Astrocyte (in vitro differentiated cells and primary cell): Measurements from ENCODE around the gene GMDS. TPM values are rescaled to one million over a fixed set of nuclear protein-coding genes. Genes with fewer than 3 reads are reported as not detected.

Source experiments
- DNase-seq: peaks from one replicate; pipeline ENCODE4 v3.0.0-alpha.2; 2010; ENCODE audit warnings: low read depth
- FAIRE-seq: peaks from 2 replicates; lab custom pipeline; 2011; peaks lifted over from hg19 to GRCh38; lab: Jason Lieb, UNC
- H2AFZ ChIP-seq: 2 replicates; pipeline ENCODE4 v1.6.0; 2012; ENCODE audit warnings: low read depth, low read length, inconsistent platforms
- H3K27ac ChIP-seq: 2 replicates; pipeline ENCODE4 v1.5.1; 2011; ENCODE audit warnings: low read depth, low read length, inconsistent platforms
- H3K27me3 ChIP-seq: 2 replicates; pipeline ENCODE4 v1.6.0; 2011; ENCODE audit warnings: low read length, inconsistent platforms; ENCODE audit not compliant: insufficient read depth
- H3K36me3 ChIP-seq: 2 replicates; pipeline ENCODE4 v1.5.1; 2011; ENCODE audit warnings: low read length, inconsistent platforms; ENCODE audit not compliant: insufficient read depth
- H3K4me1 ChIP-seq: 2 replicates; pipeline ENCODE4 v1.5.1; 2011; ENCODE audit warnings: low read length, inconsistent platforms; ENCODE audit not compliant: insufficient read depth
- H3K4me2 ChIP-seq: 2 replicates; pipeline ENCODE4 v1.6.0; 2012; ENCODE audit warnings: low read length, inconsistent platforms
- H3K4me3 ChIP-seq: 2 replicates; pipeline ENCODE4 v1.5.1; 2011; ENCODE audit warnings: low read depth, mild to moderate bottlenecking, low read length, inconsistent platforms; ENCODE audit not compliant: insufficient read depth
- H3K79me2 ChIP-seq: 2 replicates; pipeline ENCODE4 v1.6.0; 2012; ENCODE audit warnings: mild to moderate bottlenecking, low read length, inconsistent platforms; ENCODE audit not compliant: insufficient read depth
- H3K9ac ChIP-seq: 2 replicates; pipeline ENCODE4 v1.6.0; 2012; ENCODE audit warnings: mild to moderate bottlenecking, low read length, inconsistent platforms
- H3K9me3 ChIP-seq: 2 replicates; pipeline ENCODE4 v1.5.1; 2012; ENCODE audit warnings: low read depth, mild to moderate bottlenecking, low read length, inconsistent platforms; ENCODE audit not compliant: insufficient read depth
- H4K20me1 ChIP-seq: 2 replicates; pipeline ENCODE4 v1.6.0; 2012; ENCODE audit warnings: low read length, inconsistent platforms; ENCODE audit not compliant: insufficient read depth
- H3K27ac Mint-ChIP-seq: one replicate; pipeline ENCODE4 v1.8.0; 2021; ENCODE audit warnings: mild to moderate bottlenecking, mixed read lengths; ENCODE audit not compliant: unreplicated experiment
- H3K27me3 Mint-ChIP-seq: one replicate; pipeline ENCODE4 v1.8.0; 2021; ENCODE audit warnings: low read depth, mixed read lengths; ENCODE audit not compliant: unreplicated experiment
- H3K36me3 Mint-ChIP-seq: one replicate; pipeline ENCODE4 v1.8.0; 2021; ENCODE audit warnings: low read depth, mixed read lengths; ENCODE audit not compliant: unreplicated experiment
- H3K4me1 Mint-ChIP-seq: one replicate; pipeline ENCODE4 v1.8.0; 2021; ENCODE audit warnings: low read depth, mixed read lengths; ENCODE audit not compliant: unreplicated experiment
- H3K4me3 Mint-ChIP-seq: one replicate; pipeline ENCODE4 v1.8.0; 2021; ENCODE audit warnings: mild to moderate bottlenecking, moderate library complexity, mixed read lengths; ENCODE audit not compliant: unreplicated experiment
- H3K9me3 Mint-ChIP-seq: one replicate; pipeline ENCODE4 v1.8.0; 2021; ENCODE audit warnings: mild to moderate bottlenecking, mixed read lengths; ENCODE audit not compliant: unreplicated experiment
- EZH2 ChIP-seq: IDR thresholded peaks from 2 replicates; pipeline ENCODE4 v1.6.1; 2012; ENCODE audit warnings: mild to moderate bottlenecking, low read length, inconsistent platforms; ENCODE audit not compliant: insufficient read depth
- total RNA-seq: library from RNA; stranded (reverse); gene quantifications from 2 replicates; pipeline ENCODE4 v1.2.1, GENCODE V29; 2021
- TF ChIP-seq, protein P1 (sequence below): IDR thresholded peaks from 2 replicates; pipeline ENCODE4 v1.5.1; 2011; ENCODE audit warnings: low read depth, mild to moderate bottlenecking, inconsistent platforms, low read length, moderate library complexity; ENCODE audit not compliant: insufficient read depth

The GMDS gene
- total RNA-seq, 1 donor from 2014 or later, result 9.4 TPM

- H2AFZ ChIP-seq, result no peak overlapping the region
- H3K36me3 ChIP-seq, result no peaks in the 10 kb centered on the region
- Mint-ChIP-seq H3K4me1 (peaks cover 4% of the 10 kb centered on the region), H3K4me3 (no peak overlapping the region), H3K36me3 (no peaks in the 10 kb centered on the region), H3K9me3 (no peaks in the 10 kb centered on the region), H3K27ac (no peak overlapping the region), H3K27me3 (no peaks in the 10 kb centered on the region)
- no peak overlapping the region for H3K4me3 ChIP-seq
- no peak overlapping the region for H3K4me2 ChIP-seq
- FAIRE-seq, result no peak
- DNase-seq, result peak; percentile 47
- no peaks in the 10 kb centered on the region for H4K20me1 ChIP-seq
- peaks cover 6% of the 10 kb centered on the region for H3K4me1 ChIP-seq
- H3K9me3 ChIP-seq, result no peaks in the 10 kb centered on the region
- H3K27ac ChIP-seq, result no peak overlapping the region
- H3K9ac ChIP-seq, result no peak overlapping the region
- TF ChIP-seq, protein P1, sequence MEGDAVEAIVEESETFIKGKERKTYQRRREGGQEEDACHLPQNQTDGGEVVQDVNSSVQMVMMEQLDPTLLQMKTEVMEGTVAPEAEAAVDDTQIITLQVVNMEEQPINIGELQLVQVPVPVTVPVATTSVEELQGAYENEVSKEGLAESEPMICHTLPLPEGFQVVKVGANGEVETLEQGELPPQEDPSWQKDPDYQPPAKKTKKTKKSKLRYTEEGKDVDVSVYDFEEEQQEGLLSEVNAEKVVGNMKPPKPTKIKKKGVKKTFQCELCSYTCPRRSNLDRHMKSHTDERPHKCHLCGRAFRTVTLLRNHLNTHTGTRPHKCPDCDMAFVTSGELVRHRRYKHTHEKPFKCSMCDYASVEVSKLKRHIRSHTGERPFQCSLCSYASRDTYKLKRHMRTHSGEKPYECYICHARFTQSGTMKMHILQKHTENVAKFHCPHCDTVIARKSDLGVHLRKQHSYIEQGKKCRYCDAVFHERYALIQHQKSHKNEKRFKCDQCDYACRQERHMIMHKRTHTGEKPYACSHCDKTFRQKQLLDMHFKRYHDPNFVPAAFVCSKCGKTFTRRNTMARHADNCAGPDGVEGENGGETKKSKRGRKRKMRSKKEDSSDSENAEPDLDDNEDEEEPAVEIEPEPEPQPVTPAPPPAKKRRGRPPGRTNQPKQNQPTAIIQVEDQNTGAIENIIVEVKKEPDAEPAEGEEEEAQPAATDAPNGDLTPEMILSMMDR, result no peak
- TF ChIP-seq EZH2, result no peak
- H3K79me2 ChIP-seq, result no peaks in the 10 kb centered on the region
- no peaks in the 10 kb centered on the region for H3K27me3 ChIP-seq
Measured at GRCh38 chr6:1820165-1820564, 425.2 kb downstream of the GMDS start.

GRCh38 chr6:1819007-1819406 lies 426.4 kb downstream of the GMDS start:
- Histone ChIP-seq H3K27ac (no peak overlapping the region), H2AFZ (no peak overlapping the region), H3K9me3 (no peaks in the 10 kb centered on the region), H3K79me2 (no peaks in the 10 kb centered on the region), H4K20me1 (no peaks in the 10 kb centered on the region), H3K9ac (no peak overlapping the region), H3K36me3 (no peaks in the 10 kb centered on the region), H3K4me1 (peaks cover 6% of the 10 kb centered on the region), H3K27me3 (no peaks in the 10 kb centered on the region), H3K4me2 (no peak overlapping the region), H3K4me3 (no peak overlapping the region)
- no peak for FAIRE-seq
- Mint-ChIP-seq H3K36me3 (no peaks in the 10 kb centered on the region), H3K4me3 (no peak overlapping the region), H3K27ac (no peak overlapping the region), H3K4me1 (peaks cover 4% of the 10 kb centered on the region), H3K27me3 (no peaks in the 10 kb centered on the region), H3K9me3 (no peaks in the 10 kb centered on the region)
- TF ChIP-seq, protein P1, result no peak
- no peak for TF ChIP-seq EZH2
- no peak for DNase-seq

- no peaks in the 10 kb centered on the region for H3K9me3 Mint-ChIP-seq
- no peaks in the 10 kb centered on the region for H3K27me3 ChIP-seq
- H3K9me3 ChIP-seq, result no peaks in the 10 kb centered on the region
- no peak overlapping the region for H3K4me3 ChIP-seq
- no peak overlapping the region for H3K9ac ChIP-seq
- H3K27ac Mint-ChIP-seq, result no peak overlapping the region
- H3K27ac ChIP-seq, result no peak overlapping the region
- H3K4me1 ChIP-seq, result peaks cover 6% of the 10 kb centered on the region
- no peak for FAIRE-seq
- DNase-seq, result peak; percentile 82
- no peaks in the 10 kb centered on the region for H3K27me3 Mint-ChIP-seq
- peaks cover 3% of the 10 kb centered on the region for H3K4me1 Mint-ChIP-seq
- H3K4me3 Mint-ChIP-seq, result no peak overlapping the region
- H3K36me3 ChIP-seq, result no peaks in the 10 kb centered on the region
- no peaks in the 10 kb centered on the region for H3K79me2 ChIP-seq
- H3K4me2 ChIP-seq, result no peak overlapping the region
- TF ChIP-seq EZH2, result no peak
- TF ChIP-seq, protein P1, result no peak
- no peaks in the 10 kb centered on the region for H4K20me1 ChIP-seq
- H3K36me3 Mint-ChIP-seq, result no peaks in the 10 kb centered on the region
- no peak overlapping the region for H2AFZ ChIP-seq
Measured at GRCh38 chr6:1817033-1817761, 428.2 kb downstream of the GMDS start.
